Measurements from ENCODE around the gene CLTC.

The CLTC gene

DNA sequence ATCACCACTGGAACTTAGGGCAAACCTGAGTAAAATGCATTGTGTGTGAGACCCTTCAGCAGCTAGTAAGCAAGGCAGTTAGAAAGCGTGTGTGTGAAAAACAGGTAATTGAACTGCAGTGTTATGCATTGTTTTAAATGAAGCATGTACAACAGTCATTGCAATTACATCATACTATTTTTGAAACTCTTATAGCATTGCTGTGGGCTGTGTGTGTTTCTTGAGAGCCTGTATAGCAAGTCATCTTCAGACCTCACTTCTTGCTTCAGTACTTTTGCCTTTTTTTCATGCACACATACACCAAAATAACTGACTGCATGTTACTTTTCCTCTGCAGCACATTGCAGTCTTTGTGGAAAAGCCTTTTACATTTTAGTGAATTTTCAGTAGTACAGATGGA lies 68.3 kb downstream of the CLTC start:
- no peak for FAIRE-seq

- FAIRE-seq: no peak
Observed at GRCh38 chr17:59688496-59688895, 68.8 kb downstream of the CLTC start.

GRCh38 chr17:59693582-59693981 lies 73.9 kb downstream of the CLTC start:
- no peak for FAIRE-seq

- FAIRE-seq: no peak
Observed at GRCh38 chr17:59694344-59694743, 74.6 kb downstream of the CLTC start.

DNA sequence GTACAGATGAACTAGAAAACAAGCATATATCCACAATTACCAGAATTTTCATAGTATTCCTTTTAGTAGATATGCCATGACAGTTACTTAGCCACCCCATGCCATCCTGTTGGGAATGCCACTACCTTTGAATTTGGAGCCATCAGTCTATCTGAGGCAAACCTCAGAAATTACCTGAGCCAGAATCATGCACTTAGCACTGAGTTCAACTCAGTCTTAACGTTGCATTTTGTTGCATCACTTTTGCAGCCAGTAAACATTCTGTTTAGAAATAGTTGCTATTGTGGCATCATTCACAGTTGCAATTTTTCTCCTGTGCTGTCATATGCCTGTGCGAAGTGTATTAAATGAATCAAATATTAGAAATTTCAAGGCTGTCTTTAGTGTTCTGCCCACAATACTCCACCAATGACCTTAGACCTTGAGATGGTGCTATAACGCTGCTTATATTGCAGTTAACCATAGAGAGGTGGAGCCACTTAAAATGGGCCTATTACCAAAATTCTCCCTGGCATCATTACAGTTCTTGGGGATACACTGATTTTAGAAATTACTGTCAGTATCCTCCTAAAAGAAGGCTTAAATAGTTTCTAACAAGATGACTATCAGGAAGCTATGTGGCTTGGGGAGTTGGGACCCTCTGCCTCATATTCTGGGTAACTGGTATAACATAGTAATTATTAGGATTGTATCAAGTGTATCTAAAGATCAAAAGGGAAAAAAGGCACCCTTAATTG lies 76.4 kb downstream of the CLTC start:
- no peak for FAIRE-seq

- FAIRE-seq: no peak
Observed at GRCh38 chr17:59696682-59697277, 77.1 kb downstream of the CLTC start.

- no peak for FAIRE-seq
Observed at GRCh38 chr17:59698143-59698542, 78.4 kb downstream of the CLTC start.

- no peak for FAIRE-seq
Observed at GRCh38 chr17:59699218-59699617, 79.5 kb downstream of the CLTC start.

GRCh38 chr17:59699786-59700185 lies 80.1 kb downstream of the CLTC start:
- FAIRE-seq: no peak

- no peak for FAIRE-seq
Observed at GRCh38 chr17:59702304-59702703, 82.6 kb downstream of the CLTC start.

DNA sequence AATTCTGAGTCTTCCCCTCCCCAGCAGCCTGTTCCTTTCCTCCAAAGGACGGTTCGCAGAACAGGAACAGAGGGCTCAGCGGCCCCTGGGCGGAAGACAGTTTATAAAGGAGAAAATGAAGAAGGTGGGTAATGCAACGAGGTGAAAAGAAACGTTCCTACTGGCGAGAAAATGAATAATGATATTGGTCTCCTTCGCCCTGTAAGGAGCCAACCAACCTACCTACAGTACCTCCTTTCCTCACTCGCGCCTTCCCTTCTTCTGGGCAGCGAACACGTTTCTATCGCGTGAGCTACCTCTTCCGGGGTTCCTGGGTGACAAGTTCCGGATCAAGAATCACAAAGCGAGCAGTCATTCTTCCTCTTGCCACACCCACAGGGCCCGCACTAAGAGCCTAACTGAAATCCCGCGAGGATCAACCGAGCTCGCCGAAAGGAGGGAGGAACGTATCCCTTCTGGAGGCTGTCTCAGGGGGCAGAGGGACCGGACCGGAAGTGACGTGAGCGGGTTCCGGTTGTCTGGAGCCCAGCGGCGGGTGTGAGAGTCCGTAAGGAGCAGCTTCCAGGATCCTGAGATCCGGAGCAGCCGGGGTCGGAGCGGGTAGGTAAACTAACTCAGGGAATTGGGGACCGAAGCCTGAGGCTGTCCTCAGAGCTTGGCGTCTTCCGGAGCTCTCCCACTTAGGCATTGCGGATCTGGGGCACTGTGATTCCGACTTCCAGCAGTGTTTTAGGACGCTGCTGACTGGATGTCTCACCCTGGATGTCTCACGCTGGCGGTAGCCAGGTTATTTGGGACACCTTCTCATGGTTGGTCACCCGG lies 87.7 kb downstream of the CLTC start, which contains the start of the genes PTRH2 and VMP1:
PTRH2 (minus strand) TSS at position 282 of the 822 bp plus-strand sequence. CDS start 9,452 bp downstream, outside the sequence.
VMP1 (plus strand) TSS at position 506 of the 822 bp plus-strand sequence. CDS start 23,793 bp downstream, outside the sequence.
- no peak for FAIRE-seq

- no peak for FAIRE-seq
Observed at GRCh38 chr17:59707971-59708430, 88.3 kb downstream of the CLTC start.

DNA sequence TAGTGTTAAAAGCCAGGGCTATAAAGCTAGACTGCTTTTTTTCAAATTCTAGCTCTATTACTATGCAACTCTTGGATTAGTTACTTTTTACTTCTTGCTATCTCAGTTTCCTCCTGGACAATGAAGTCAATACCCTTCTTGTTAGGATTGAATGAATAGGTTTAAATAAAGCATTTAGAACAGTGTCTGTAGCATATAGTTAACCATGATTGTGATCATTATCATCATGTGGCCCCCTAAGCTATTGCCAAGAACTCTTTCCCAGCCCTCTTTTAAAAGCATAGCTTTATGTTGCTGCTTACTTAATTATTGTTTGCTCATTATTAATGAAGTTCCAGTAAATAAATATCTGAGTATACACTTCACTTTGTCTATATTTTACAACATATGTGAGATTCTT lies 92.2 kb downstream of the CLTC start:
- FAIRE-seq: no peak

DNA sequence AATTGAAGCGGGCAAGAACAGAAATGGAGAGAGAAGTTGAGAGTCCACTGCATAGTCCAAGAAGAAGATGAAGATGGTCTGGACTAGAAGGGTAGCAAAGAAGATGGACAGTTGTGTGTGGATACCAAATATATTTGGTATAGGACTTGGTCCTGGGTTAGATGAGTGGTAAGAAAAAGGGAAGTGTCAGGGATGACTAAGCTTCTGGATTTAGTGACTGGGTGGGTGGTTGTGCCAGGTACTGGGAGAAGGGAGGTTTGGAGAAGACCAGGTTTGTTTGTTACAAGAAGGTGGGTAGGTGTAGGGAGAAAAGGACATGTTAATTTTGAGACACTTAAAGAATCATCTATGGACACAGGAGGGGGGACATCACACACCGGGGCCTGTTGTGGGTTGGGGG lies 93.2 kb downstream of the CLTC start:
- FAIRE-seq: no peak

DNA sequence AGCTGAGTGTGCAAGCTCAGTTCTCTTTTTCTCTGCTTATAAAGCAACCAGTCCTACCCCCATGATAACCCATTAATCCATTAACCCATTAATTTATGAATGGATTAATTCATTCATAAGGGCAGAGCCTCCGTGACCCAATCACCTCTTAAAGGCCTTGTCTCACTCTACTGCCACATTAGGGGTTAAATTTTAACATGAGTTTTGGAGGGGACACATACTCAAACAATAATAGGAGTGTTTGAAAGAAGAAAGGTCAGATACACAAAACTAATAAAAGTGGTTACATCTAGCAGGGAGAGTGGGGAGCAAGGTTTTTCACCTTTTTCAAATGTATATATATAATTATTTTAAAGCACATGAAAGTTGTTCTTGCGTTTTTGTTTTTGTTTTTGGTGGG lies 94.6 kb downstream of the CLTC start:
- FAIRE-seq: no peak

GRCh38 chr17:59716427-59716826 lies 96.7 kb downstream of the CLTC start:
- FAIRE-seq: no peak

GRCh38 chr17:59719526-59719925 lies 99.8 kb downstream of the CLTC start:
- FAIRE-seq: no peak

DNA sequence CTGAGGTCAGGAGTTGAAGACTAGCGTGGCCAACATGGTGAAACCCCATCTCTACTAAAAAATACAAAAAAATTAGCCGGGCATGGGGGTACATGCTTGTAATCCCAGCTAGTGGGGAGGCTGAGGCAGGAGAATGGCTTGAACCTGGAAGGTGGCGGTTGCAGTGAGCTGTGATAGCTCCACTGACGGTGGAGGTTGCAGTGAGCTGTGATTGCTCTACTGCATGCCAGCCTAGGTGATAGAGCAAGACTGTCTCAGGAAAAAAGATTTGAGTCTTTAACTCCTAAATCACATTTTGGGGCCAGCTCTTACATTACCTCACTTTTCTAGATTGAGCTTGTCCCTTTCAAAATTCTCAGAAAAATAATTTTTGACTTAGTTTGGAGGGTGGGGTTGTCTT lies 102.9 kb downstream of the CLTC start:
- FAIRE-seq: no peak

DNA sequence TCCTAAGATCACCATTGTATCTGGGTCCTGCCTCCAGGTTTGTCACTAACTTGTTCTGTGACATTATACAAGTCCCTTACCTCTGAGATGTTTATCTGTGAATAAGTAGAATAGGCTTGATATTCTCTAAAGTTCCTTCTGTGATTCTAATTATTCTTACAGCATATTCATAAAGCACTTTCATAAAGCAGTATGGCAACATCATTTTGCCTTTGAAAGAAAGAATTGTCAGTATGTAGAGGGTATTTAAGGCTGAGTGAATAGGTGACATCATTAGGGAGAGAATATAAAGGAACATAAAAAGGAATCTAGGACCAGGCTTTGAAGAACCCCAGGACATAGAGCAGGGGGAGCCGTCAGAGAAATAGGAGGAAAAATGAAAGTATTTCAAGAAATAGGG lies 103.3 kb downstream of the CLTC start:
- FAIRE-seq: no peak

GRCh38 chr17:59723607-59724006 lies 103.9 kb downstream of the CLTC start:
- no peak for FAIRE-seq

DNA sequence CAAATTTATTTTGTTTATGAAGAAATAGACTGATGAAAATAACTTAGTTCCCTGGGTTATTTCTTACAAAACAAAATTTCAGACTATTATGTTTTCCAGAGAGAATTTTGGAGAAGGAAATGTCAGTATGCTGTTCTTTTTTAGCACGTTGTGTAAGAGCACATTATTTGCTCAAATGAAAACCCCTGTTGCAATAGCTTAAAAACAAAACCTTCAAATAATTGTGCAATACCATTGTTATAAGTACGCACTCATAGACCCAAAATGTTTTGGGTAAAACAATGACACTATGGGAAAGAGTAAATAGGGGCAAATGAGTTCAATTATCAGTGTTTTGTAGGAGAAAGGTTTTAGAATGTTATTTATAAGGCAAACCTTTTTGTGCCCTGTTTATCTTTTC lies 106.0 kb downstream of the CLTC start:
- no peak for FAIRE-seq

GRCh38 chr17:59727817-59728533 lies 108.3 kb downstream of the CLTC start:
- FAIRE-seq: no peak

DNA sequence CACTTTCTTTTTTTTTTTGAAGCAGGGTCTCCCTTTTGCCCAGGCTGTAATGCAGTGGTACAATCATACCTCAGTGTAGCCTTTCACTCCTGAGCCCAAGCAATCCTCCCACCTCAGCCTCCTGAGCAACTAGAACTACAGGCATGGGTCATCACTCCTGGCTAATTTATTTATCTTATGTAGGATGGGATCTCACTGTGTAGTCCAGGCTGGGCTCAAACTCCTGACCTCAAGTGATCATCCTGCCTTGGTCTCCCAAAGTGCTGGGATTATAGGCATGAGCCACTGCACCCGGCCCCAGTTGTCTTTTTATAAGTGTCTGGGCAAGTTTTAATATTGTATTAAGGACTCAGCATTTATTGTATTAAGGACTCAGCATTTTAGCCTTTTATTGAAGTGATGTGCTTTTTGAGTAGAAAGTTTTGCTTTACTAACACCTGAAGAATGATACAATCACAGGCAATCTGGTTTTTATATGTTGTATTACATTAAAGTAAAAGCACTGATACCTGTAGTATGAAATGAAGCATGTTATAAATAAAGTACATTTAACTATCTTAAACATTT lies 110.7 kb downstream of the CLTC start:
- no peak for FAIRE-seq
